ENCODE data around the gene RMDN3. TPM values are rescaled to one million over a fixed set of nuclear protein-coding genes. Genes with fewer than 3 reads are reported as not detected.
A peak's percentile ranks its signal among the peaks of the same experiment; 100 is the strongest.

RMDN3 gene
- total RNA-seq, 1 donor from 2014 or later, result 20.3 TPM

- DNase-seq, result no peak
- intact Hi-C loops (cut with micrococcal nuclease), result no loop called here
- Histone ChIP-seq H3K9me3 (replicated peaks) (no peaks in the 10 kb centered on the region), H3K27ac (replicated peaks) (peak overlapping the region; percentile 36), H3K36me3 (peaks cover 39% of the 10 kb centered on the region), H3K27me3 (ENCODE audit: low read depth) (no peaks in the 10 kb centered on the region), H3K4me3 (no peak overlapping the region), H3K4me1 (peaks cover 25% of the 10 kb centered on the region)
- TF ChIP-seq, protein P1, sequence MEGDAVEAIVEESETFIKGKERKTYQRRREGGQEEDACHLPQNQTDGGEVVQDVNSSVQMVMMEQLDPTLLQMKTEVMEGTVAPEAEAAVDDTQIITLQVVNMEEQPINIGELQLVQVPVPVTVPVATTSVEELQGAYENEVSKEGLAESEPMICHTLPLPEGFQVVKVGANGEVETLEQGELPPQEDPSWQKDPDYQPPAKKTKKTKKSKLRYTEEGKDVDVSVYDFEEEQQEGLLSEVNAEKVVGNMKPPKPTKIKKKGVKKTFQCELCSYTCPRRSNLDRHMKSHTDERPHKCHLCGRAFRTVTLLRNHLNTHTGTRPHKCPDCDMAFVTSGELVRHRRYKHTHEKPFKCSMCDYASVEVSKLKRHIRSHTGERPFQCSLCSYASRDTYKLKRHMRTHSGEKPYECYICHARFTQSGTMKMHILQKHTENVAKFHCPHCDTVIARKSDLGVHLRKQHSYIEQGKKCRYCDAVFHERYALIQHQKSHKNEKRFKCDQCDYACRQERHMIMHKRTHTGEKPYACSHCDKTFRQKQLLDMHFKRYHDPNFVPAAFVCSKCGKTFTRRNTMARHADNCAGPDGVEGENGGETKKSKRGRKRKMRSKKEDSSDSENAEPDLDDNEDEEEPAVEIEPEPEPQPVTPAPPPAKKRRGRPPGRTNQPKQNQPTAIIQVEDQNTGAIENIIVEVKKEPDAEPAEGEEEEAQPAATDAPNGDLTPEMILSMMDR (IDR thresholded peaks at IDR 0.05; ENCODE audit: borderline replicate concordance), result no peak
Measured at GRCh38 chr15:40768521-40769273, 13.6 kb upstream of the RMDN3 start.

- H3K27ac ChIP-seq (replicated peaks), result peak overlapping the region; percentile 36
- intact Hi-C loops (cut with micrococcal nuclease), result no loop called here
- peaks cover 33% of the 10 kb centered on the region for H3K4me1 ChIP-seq
- no peak for DNase-seq
- TF ChIP-seq, protein P1 (IDR thresholded peaks at IDR 0.05; ENCODE audit: borderline replicate concordance), result no peak
- no peaks in the 10 kb centered on the region for H3K27me3 ChIP-seq (ENCODE audit: low read depth)
- peaks cover 32% of the 10 kb centered on the region for H3K36me3 ChIP-seq
- H3K9me3 ChIP-seq (replicated peaks), result no peaks in the 10 kb centered on the region
- H3K4me3 ChIP-seq, result no peak overlapping the region
Measured at GRCh38 chr15:40767838-40768500, 12.9 kb upstream of the RMDN3 start.

- no peaks in the 10 kb centered on the region for H3K9me3 ChIP-seq (replicated peaks)
- no peak for DNase-seq
- TF ChIP-seq, protein P1 (IDR thresholded peaks at IDR 0.05; ENCODE audit: borderline replicate concordance), result no peak
- no peak overlapping the region for H3K4me3 ChIP-seq
- H3K27me3 ChIP-seq (ENCODE audit: low read depth), result no peaks in the 10 kb centered on the region
- peaks cover 24% of the 10 kb centered on the region for H3K36me3 ChIP-seq
- intact Hi-C loops (cut with micrococcal nuclease), result no loop called here
- H3K4me1 ChIP-seq, result peaks cover 37% of the 10 kb centered on the region
- no peak overlapping the region for H3K27ac ChIP-seq (replicated peaks)
Measured at GRCh38 chr15:40766906-40767837, 12.1 kb upstream of the RMDN3 start.

- Histone ChIP-seq H3K27ac (replicated peaks) (no peak overlapping the region), H3K4me3 (no peak overlapping the region), H3K36me3 (peaks cover 17% of the 10 kb centered on the region), H3K9me3 (replicated peaks) (no peaks in the 10 kb centered on the region), H3K4me1 (peaks cover 37% of the 10 kb centered on the region), H3K27me3 (ENCODE audit: low read depth) (no peaks in the 10 kb centered on the region)
- TF ChIP-seq, protein P1 (IDR thresholded peaks at IDR 0.05; ENCODE audit: borderline replicate concordance), result no peak
- intact Hi-C loops (cut with micrococcal nuclease), result no loop called here
- no peak for DNase-seq
Measured at GRCh38 chr15:40766194-40766815, 11.3 kb upstream of the RMDN3 start.

GRCh38 chr15:40764629-40765103 lies 9.6 kb upstream of the RMDN3 start:
- Histone ChIP-seq H3K9me3 (replicated peaks) (no peaks in the 10 kb centered on the region), H3K27me3 (ENCODE audit: low read depth) (no peaks in the 10 kb centered on the region), H3K36me3 (peaks cover 12% of the 10 kb centered on the region), H3K4me3 (peak overlapping the region; percentile 69), H3K27ac (replicated peaks) (peak overlapping the region; percentile 80), H3K4me1 (peaks cover 36% of the 10 kb centered on the region)
- intact Hi-C loops (cut with micrococcal nuclease), result no loop called here
- TF ChIP-seq, protein P1 (IDR thresholded peaks at IDR 0.05; ENCODE audit: borderline replicate concordance), result no peak
- no peak for DNase-seq
